GM19099 (cell line): Measurements from ENCODE around the gene NSUN4.

Experiments used
- POLR2A ChIP-seq: IDR thresholded peaks from 3 replicates; pipeline ENCODE4 v1.6.1; 2011; ENCODE audit warnings: low read depth; ENCODE audit not compliant: insufficient read length; ENCODE audit errors: extremely low read depth

Gene NSUN4

GRCh38 chr1:46401154-46401913, 60.7 kb downstream of the NSUN4 start:
- TF ChIP-seq POLR2A, result no peak

GRCh38 chr1:46401964-46402626, 61.5 kb downstream of the NSUN4 start:
- no peak for TF ChIP-seq POLR2A

GRCh38 chr1:46403916-46404315, 63.3 kb downstream of the NSUN4 start:
- no peak for TF ChIP-seq POLR2A

GRCh38 chr1:46404482-46405196, 64.0 kb downstream of the NSUN4 start:
- TF ChIP-seq POLR2A, result no peak

- TF ChIP-seq POLR2A, result no peak
Observed at GRCh38 chr1:46405197-46405555, 64.6 kb downstream of the NSUN4 start.

GRCh38 chr1:46405724-46406123, 65.1 kb downstream of the NSUN4 start:
- TF ChIP-seq POLR2A, result no peak

- no peak for TF ChIP-seq POLR2A
Observed at GRCh38 chr1:46406881-46407608, 66.4 kb downstream of the NSUN4 start.

- TF ChIP-seq POLR2A, result no peak
Observed at GRCh38 chr1:46407636-46408035, 67.0 kb downstream of the NSUN4 start.

- no peak for TF ChIP-seq POLR2A
Observed at GRCh38 chr1:46408356-46409062, 67.9 kb downstream of the NSUN4 start.

- no peak for TF ChIP-seq POLR2A
Observed at GRCh38 chr1:46409063-46409372, 68.4 kb downstream of the NSUN4 start.

- no peak for TF ChIP-seq POLR2A
Observed at GRCh38 chr1:46410156-46411009, 69.8 kb downstream of the NSUN4 start.

GRCh38 chr1:46411010-46411405, 70.4 kb downstream of the NSUN4 start:
- no peak for TF ChIP-seq POLR2A
